Stimulated activated CD4-positive, alpha-beta T cell treated with anti-CD3 and anti-CD28 coated beads, TNF-alpha, amount 100 ng/mL, for 48 hours (primary cell): ENCODE results near the gene CIP2A.

ENCODE experiments used
- DNase-seq, 3 donors: peaks; one replicate each; pipeline ENCODE4 v3.0.0-alpha.2; 2020; ENCODE audit warnings: low read depth in 3 of 3

The CIP2A gene

GRCh38 chr3:108562565-108562964 lies 26.7 kb downstream of the CIP2A start:
- DNase-seq = no peak

DNA sequence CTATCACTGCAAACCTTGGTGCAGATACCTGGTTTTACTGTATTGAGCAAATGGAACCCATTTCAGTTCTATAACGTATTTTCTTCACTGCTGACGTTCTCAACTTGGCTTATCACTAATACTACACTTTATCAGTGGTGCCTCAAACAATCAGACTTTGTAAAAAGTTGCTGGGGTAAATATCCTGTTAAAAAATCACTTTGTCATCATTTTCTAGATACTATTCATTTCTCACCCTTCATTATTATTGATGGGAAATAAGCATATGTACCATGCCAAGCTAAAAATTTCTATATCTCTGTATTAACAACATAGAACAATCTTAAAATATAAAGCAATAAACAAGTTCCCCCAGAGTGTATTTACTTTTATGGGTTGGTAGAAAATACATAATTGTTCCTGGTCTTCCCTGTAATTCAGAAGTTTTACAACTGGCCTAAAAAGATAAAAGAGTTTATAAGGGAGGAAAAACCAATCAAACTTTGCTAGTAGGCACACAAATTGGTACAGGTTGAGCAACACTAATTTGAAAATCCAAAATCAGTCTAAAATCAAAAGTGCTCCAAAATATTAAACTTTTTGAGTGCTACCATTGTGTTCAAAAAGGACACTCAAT lies 33.2 kb downstream of the CIP2A start:
- no peak for DNase-seq

DNA sequence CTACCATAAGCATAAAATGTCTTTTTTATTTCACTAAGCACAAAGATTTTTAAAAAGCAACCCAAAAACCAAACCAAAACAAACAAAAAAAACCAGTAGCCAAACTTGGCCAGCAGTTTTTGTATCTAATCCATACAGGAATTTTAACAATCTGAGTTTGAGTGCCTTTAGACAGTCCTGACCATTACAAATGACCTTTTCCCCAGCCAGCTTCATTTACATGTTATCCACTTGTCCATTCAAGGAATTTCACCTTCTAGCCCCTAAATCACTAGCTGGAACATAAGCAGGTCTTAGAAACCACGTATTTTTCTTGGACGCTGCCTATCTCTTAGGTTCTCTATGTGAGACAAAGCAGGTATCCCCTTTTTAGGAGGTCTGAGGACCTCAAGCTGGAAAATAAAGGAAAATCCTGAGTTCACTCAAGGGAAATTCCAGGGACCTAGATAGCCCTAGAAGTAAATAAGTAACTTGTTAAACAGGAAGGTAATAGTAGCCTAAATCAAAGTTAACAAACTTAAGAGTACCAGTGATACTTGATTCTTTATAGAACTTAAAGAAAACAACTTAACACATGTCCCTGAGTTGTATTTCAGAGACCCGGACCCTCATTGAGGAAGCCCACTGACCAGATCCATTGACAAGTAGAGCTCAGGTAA lies 34.2 kb downstream of the CIP2A start:
- no peak for DNase-seq

DNA sequence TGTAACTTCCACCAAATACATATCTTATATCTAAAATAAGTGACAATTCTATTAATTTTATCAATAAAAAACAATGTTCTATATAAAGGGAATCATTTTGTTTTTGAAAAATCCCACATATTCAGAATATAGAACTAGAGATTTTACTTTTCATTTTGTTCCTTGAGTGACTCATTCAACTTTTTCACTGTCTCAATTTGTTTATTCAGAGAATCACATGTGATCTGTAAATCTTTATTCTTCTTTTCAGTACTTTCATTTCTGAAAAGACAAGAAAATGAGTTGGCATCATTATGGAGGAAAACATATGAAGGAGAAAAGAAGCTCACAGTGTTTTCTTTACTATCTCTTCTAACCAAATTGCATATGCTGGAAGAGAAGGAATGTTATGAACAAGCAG lies 35.0 kb downstream of the CIP2A start:
- DNase-seq = no peak

- DNase-seq = no peak
Measured at GRCh38 chr3:108552267-108553159, 36.7 kb downstream of the CIP2A start.

GRCh38 chr3:108548886-108549285 lies 40.4 kb downstream of the CIP2A start:
- DNase-seq = no peak

GRCh38 chr3:108548304-108548703 lies 40.9 kb downstream of the CIP2A start:
- no peak for DNase-seq

DNA sequence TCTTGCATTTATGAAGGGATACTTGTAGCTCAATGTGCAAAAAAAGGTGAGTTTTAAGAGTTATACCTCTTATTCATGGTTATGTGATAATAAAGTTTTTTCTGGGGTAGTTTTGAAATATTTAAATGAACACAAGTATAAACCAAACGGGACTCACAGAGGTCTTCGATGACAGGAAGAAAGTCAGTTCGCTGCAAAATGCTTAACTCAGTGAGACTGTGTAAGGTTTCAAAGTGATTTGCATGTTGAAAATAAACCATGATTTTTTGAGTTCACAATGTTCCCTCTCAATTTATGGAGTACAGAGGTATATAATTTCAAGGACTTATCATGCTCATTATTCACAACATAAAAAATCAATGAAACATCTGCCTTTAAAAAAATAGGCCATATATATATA lies 42.5 kb downstream of the CIP2A start:
- DNase-seq = no peak

DNA sequence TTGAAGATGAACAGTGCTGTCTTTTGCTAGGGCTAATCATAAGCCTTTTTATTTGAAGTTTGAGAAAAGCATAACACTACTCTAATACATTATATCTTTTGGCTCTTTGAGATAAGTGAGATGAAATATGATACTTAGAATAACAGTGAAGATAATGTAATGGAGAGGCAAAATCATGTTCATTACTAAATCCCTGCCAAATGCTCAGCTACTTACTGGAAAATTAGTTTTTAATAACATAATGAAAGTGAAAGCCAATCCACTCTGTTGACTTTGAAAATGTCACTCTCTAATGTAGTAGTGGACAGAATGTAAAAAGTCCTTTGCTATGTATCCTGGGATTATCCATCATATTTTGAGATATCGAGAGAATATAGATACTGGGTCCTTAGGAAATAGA lies 43.0 kb downstream of the CIP2A start:
- DNase-seq = no peak

DNA sequence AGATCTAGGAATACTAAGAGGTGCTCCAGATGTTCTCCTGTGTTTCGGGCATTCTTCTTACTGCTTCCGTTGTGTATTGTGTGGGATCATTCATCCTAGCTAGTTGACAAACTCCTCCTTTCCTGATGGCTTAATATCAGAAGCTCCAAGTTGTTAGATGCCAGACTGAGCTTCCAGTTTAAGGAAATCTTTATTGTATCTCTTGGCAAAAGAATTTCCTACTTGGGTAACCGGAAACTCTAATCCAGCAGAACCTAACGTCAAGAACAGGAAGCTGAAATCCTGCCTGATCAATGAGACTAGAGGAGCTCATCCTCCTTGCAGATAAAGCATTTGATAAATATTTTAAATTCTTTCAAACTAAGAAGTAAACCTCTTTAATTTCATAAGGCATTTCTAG lies 51.2 kb downstream of the CIP2A start:
- DNase-seq = no peak

GRCh38 chr3:108528459-108529252 lies 60.6 kb downstream of the CIP2A start:
- no peak for DNase-seq

DNA sequence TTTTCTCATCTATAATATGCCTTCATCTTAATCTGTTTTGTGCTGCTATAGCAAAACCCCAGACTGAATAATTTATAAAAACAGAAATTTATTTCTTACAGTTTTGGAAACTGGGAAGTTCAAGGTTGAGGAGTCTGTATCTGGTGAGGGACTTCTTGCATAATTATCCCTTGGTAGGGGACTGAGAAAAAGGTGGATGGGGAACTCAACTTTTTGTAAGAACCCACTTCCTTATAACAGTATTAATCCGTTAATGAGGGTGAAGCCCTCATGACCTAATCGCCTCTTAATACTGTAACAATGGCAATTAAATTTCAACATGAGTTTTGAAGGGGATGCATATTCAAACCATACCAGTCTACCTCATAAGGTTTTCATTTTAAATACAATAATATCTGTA lies 61.4 kb downstream of the CIP2A start:
- DNase-seq = no peak

GRCh38 chr3:108527109-108527508 lies 62.1 kb downstream of the CIP2A start:
- no peak for DNase-seq

DNA sequence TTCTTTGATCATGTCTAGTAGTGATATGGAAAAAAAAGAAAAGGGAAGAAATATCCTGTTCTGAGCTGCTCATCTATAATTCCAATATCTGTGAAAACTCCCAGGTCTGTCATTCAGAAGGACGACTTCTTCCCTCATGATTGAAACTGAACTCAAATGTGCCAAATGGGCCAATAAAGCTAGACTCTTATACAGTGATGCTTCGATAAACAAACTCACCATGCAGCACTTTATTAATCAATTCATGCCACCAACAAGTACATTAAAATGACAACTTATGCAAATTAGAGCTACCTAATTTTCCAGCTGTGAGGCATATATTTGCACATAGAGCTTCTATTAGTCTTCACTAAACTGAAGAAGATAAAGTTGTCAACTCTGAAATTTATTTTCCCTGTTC lies 63.3 kb downstream of the CIP2A start:
- DNase-seq = no peak

- no peak for DNase-seq
Measured at GRCh38 chr3:108525256-108525655, 64.0 kb downstream of the CIP2A start.

GRCh38 chr3:108524537-108524936 lies 64.7 kb downstream of the CIP2A start:
- DNase-seq = no peak

DNA sequence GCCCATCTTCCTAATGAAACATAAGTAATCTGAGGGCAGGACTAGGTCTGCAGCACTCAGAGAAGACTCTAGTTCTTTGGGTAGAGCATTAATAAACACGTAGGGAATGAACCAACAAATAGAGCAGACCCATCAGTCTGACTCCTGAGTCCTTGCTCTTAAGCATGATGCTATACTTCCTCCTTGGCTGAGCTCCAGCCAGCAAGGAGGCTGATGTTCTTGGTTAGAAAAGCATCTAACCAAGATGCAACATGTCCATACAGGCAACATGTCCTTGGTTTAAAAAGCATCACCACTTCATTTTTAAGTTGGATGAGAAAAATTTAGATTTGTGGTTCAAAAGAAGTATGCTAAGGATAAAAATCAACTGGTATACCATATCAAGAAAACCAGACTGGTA lies 70.3 kb downstream of the CIP2A start:
- DNase-seq = no peak

- DNase-seq = no peak
Measured at GRCh38 chr3:108516881-108517280, 72.4 kb downstream of the CIP2A start.

DNA sequence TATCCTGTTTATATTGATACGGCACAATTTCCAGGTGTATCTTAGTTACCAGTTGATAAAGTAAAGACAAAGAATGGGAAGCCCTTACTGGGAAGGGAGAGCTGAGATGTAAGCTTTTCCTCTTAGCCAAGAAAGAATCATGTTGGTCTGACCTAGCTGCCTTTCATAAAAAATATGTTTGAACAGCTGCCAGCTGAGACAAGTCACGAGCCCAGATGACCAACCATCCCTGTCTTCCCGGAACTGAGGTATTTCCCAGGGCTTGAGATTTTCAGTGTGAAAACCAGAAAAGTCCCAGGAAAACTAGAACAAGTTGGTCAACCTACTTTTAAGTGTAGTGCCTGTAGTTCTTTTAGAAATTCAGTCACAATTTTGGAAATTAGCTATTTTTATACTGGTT lies 75.3 kb downstream of the CIP2A start:
- DNase-seq = no peak

DNA sequence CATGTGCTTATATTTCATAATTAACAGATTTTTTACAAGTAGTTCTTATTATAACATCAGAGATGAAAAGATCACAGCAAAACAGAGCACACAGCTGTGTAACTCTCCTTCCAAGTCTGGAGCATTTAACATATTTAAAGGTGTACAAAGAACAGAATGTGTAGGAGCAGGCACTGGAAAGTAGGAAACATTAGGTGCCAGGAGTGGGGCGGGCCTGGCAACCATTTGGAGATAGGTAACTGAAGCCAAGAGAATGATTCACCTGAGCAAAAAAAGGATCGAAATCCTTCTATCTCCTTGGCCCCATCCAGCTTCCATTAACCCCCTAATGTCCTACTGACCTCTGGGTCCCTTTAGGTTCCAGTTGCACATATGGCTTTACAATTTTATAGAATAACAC lies 76.6 kb downstream of the CIP2A start:
- DNase-seq = no peak

GRCh38 chr3:108511490-108511889 lies 77.7 kb downstream of the CIP2A start:
- no peak for DNase-seq

DNA sequence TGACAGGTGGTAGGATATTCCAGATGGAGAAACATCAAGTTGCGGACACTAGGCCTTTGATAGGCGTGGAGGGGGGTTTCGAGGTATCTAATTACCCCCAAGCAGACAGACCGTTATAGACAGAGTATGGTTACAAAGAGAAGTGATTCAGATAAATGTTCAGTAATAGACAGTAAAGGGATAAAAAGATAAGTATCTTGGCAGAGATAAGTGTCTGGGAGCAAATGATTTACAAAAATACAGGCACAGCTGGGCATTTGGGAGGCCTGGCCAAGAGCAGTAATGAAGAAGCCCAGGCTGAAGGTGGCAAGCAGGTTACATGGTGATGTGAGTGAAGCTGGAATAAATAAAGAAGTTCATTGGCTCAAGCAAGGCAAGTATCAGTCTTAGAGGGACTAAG lies 78.2 kb downstream of the CIP2A start:
- no peak for DNase-seq
